DND-41 (cell line): Measurements from ENCODE around the gene AGXT.

ENCODE experiments used
- ATAC-seq: fragments of 200-7000 bp; cut with Tn5 transposase; 3 replicates; pipeline ENCODE4 v1.9.1; 2021; ENCODE audit warnings: low read depth; ENCODE audit not compliant: insufficient read depth
- DNase-seq: peaks from one replicate; pipeline ENCODE4 v3.0.0-alpha.2; 2020
- H2AFZ ChIP-seq: 2 replicates; pipeline ENCODE4 v1.6.0; 2012; ENCODE audit warnings: low read depth, low read length
- H3K27ac ChIP-seq: 2 replicates; pipeline ENCODE4 v1.5.1; 2012; ENCODE audit warnings: low read length, inconsistent platforms
- H3K27me3 ChIP-seq: fragments of 200-600 bp; sonication (generic); 2 replicates; pipeline ENCODE4 v1.6.0; 2012; ENCODE audit warnings: low read length, mild to moderate bottlenecking, inconsistent platforms; ENCODE audit not compliant: insufficient read depth, poor library complexity
- H3K36me3 ChIP-seq: 2 replicates; pipeline ENCODE4 v1.5.1; 2012; ENCODE audit warnings: low read length, inconsistent platforms; ENCODE audit not compliant: insufficient read depth
- H3K4me1 ChIP-seq: 2 replicates; pipeline ENCODE4 v1.5.1; 2012; ENCODE audit warnings: mild to moderate bottlenecking, low read length; ENCODE audit not compliant: insufficient read depth
- H3K4me2 ChIP-seq: 2 replicates; pipeline ENCODE4 v1.6.0; 2012; ENCODE audit warnings: mild to moderate bottlenecking, moderate library complexity, low read length, inconsistent platforms; ENCODE audit not compliant: insufficient read depth
- H3K4me3 ChIP-seq, 2 experiments: fragments of 200-600 bp in 1 of 2; shearing (Covaris generic) in 1 of 2; 2 replicates each; pipeline ENCODE4 v1.5.1; 2012 to 2016; ENCODE audit warnings: inconsistent platforms in 2 of 2, low read length in 2 of 2, mild to moderate bottlenecking in 2 of 2, low read depth in 1 of 2, moderate library complexity in 1 of 2
- H3K79me2 ChIP-seq: 2 replicates; pipeline ENCODE4 v1.6.0; 2012; ENCODE audit warnings: low read length, inconsistent platforms; ENCODE audit not compliant: insufficient read depth
- H3K9ac ChIP-seq: 2 replicates; pipeline ENCODE4 v1.6.0; 2012; ENCODE audit warnings: low read depth, mild to moderate bottlenecking, inconsistent platforms, low read length, moderate library complexity
- H3K9me3 ChIP-seq: 2 replicates; pipeline ENCODE4 v1.5.1; 2012; ENCODE audit warnings: low read length, moderate library complexity, mild to moderate bottlenecking, inconsistent platforms; ENCODE audit not compliant: insufficient read depth, severe bottlenecking
- H4K20me1 ChIP-seq: 2 replicates; pipeline ENCODE4 v1.6.0; 2012; ENCODE audit warnings: low read length; ENCODE audit not compliant: insufficient read depth
- CTCF ChIP-seq: IDR thresholded peaks from 2 replicates; pipeline ENCODE4 v1.5.1; 2012; ENCODE audit warnings: borderline replicate concordance, low read length, moderate library complexity, mild to moderate bottlenecking; ENCODE audit not compliant: poor library complexity, severe bottlenecking; ENCODE audit errors: extremely low read depth
- EZH2 ChIP-seq: IDR thresholded peaks from 3 replicates; pipeline ENCODE4 v1.6.1; 2012; ENCODE audit warnings: borderline replicate concordance, low read depth, mild to moderate bottlenecking, moderate library complexity, low read length, inconsistent platforms; ENCODE audit not compliant: severe bottlenecking

The AGXT gene

GRCh38 chr2:240876475-240877251 lies 8.0 kb downstream of the AGXT start:
- H3K27me3 ChIP-seq: no peaks in the 10 kb centered on the region

GRCh38 chr2:240877460-240878340 lies 9.1 kb downstream of the AGXT start:
- H3K27me3 ChIP-seq: no peaks in the 10 kb centered on the region
- H3K79me2 ChIP-seq: no peaks in the 10 kb centered on the region
- no peak overlapping the region for H2AFZ ChIP-seq
- H3K4me3 ChIP-seq: no peak overlapping the region
- H3K9me3 ChIP-seq: no peaks in the 10 kb centered on the region
- H3K4me1 ChIP-seq: no peaks in the 10 kb centered on the region
- ATAC-seq: no peak
- DNase-seq: no peak
- TF ChIP-seq EZH2: no peak
- no peak for TF ChIP-seq CTCF
- H3K27ac ChIP-seq: no peak overlapping the region
- H4K20me1 ChIP-seq: no peaks in the 10 kb centered on the region
- H3K9ac ChIP-seq: no peak overlapping the region
- H3K36me3 ChIP-seq: no peaks in the 10 kb centered on the region
- H3K4me2 ChIP-seq: no peak overlapping the region

More at GRCh38 chr2:240876475-240877251, 8.0 kb downstream of the AGXT start:
- TF ChIP-seq EZH2 (no peak), CTCF (no peak)
- Histone ChIP-seq H3K4me1 (no peaks in the 10 kb centered on the region), H3K79me2 (no peaks in the 10 kb centered on the region), H3K4me3 (no peak overlapping the region), H3K27ac (no peak overlapping the region), H4K20me1 (no peaks in the 10 kb centered on the region), H3K9ac (no peak overlapping the region), H3K9me3 (no peaks in the 10 kb centered on the region), H3K36me3 (no peaks in the 10 kb centered on the region), H3K4me2 (no peak overlapping the region), H2AFZ (no peak overlapping the region)
- ATAC-seq: no peak
- no peak for DNase-seq

GRCh38 chr2:240878341-240878936 lies 9.8 kb downstream of the AGXT start:
- Histone ChIP-seq H3K79me2 (no peaks in the 10 kb centered on the region), H3K4me1 (no peaks in the 10 kb centered on the region), H3K4me3 (no peak overlapping the region), H3K36me3 (no peaks in the 10 kb centered on the region), H2AFZ (no peak overlapping the region), H4K20me1 (no peaks in the 10 kb centered on the region), H3K27me3 (peaks cover 3% of the 10 kb centered on the region), H3K4me2 (no peak overlapping the region), H3K9ac (no peak overlapping the region), H3K9me3 (no peaks in the 10 kb centered on the region), H3K27ac (no peak overlapping the region)
- TF ChIP-seq CTCF (no peak), EZH2 (no peak)
- DNase-seq (no peak), ATAC-seq (no peak)
